Ascending aorta (tissue), 2 donors: Measurements from ENCODE around the gene KCNAB1. TPM values are rescaled to one million over a fixed set of nuclear protein-coding genes. Genes with fewer than 3 reads are reported as not detected.

Experiments used
- DNase-seq, 2 donors: peaks; one replicate each; pipeline ENCODE4 v3.0.0-alpha.2; 2019; ENCODE audit warnings: low spot score in 2 of 2
- H3K27ac ChIP-seq, 2 donors: fragments of 200-600 bp; sonication (generic); one replicate each; pipeline ENCODE4 v1.5.1; 2016 to 2017; ENCODE audit warnings: mild to moderate bottlenecking in 1 of 2
- H3K27me3 ChIP-seq: fragments of 200-600 bp; sonication (generic); one replicate; pipeline ENCODE4 v1.5.1; 2017
- H3K36me3 ChIP-seq, 2 donors: fragments of 200-600 bp; sonication (generic); one replicate each; pipeline ENCODE4 v1.5.1; 2016
- H3K4me1 ChIP-seq, 2 donors: fragments of 200-600 bp; sonication (generic); one replicate each; pipeline ENCODE4 v1.5.1; 2016 to 2017; ENCODE audit warnings: mild to moderate bottlenecking in 1 of 2
- H3K4me3 ChIP-seq, 2 donors: fragments of 200-600 bp; sonication (generic); one replicate each; pipeline ENCODE4 v1.5.1; 2016 to 2017; ENCODE audit warnings: mild to moderate bottlenecking in 1 of 2
- H3K9me3 ChIP-seq, 2 donors: fragments of 200-600 bp; sonication (generic); one replicate each; pipeline ENCODE4 v1.5.1; 2016
- CTCF ChIP-seq, 3 experiments: fragments of 200-600 bp in 2 of 3; fragments of 450-650 bp in 1 of 3; sonication (generic) in 2 of 3; IDR thresholded peaks; one replicate each; pipeline ENCODE4 v1.5.1; 2016 to 2019; ENCODE audit warnings: antibody characterized with exemption in 3 of 3, mild to moderate bottlenecking in 1 of 3, moderate library complexity in 1 of 3
- intact Hi-C: fragments of 100-400 bp; cut with DNase I; formaldehyde crosslinking; loops from one replicate; pipeline ENCODE4 v1.15.1; 2023
- total RNA-seq: library from RNA; depleted of rRNA; stranded (reverse); fragments of >200 nt; gene quantifications from one replicate; pipeline ENCODE4 v1.1.0, GENCODE V29; 2016

KCNAB1 gene
- total RNA-seq, 1 donor from 2014 or later: 15.1 TPM

GRCh38 chr3:156344215-156344614, 223.8 kb downstream of the KCNAB1 start:
- intact Hi-C loops: no loop called here
- no peak overlapping the region for H3K27ac ChIP-seq
- no peak for DNase-seq

DNA sequence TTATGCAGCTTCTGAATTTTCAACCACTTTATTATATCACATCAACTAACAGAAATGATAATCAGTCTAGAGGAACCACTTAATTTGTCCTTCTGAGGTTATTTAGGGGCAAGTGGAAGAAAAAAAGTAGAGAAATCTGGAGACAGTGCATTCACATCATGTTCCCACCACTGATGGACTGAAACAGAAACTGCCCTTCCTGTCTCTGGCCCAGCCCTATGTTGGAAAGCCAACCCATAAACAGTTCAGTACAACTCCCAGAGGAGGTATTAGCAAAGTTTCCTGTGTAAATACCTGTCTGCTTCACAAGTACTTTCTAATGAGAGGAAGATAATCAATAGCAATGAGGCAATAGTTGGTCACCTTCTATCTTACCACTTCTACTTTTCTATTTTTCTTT, 228.7 kb downstream of the KCNAB1 start:
- no peaks in the 10 kb centered on the region for H3K4me1 ChIP-seq
- no peaks in the 10 kb centered on the region for H3K9me3 ChIP-seq
- DNase-seq: no peak
- no peak overlapping the region for H3K27ac ChIP-seq
- H3K27me3 ChIP-seq: no peaks in the 10 kb centered on the region
- TF ChIP-seq CTCF (IDR thresholded peaks at IDR 0.05): no peak
- no peaks in the 10 kb centered on the region for H3K36me3 ChIP-seq
- intact Hi-C loops: no loop called here
- no peak overlapping the region for H3K4me3 ChIP-seq

More at GRCh38 chr3:156344215-156344614, 223.8 kb downstream of the KCNAB1 start:
- no peak for TF ChIP-seq CTCF (IDR thresholded peaks at IDR 0.05)
- H3K27me3 ChIP-seq: no peaks in the 10 kb centered on the region
- no peaks in the 10 kb centered on the region for H3K9me3 ChIP-seq
- H3K4me1 ChIP-seq: no peaks in the 10 kb centered on the region
- H3K4me3 ChIP-seq: no peak overlapping the region
- no peaks in the 10 kb centered on the region for H3K36me3 ChIP-seq

GRCh38 chr3:156349978-156350377, 229.6 kb downstream of the KCNAB1 start:
- Histone ChIP-seq H3K27ac (no peak overlapping the region), H3K9me3 (no peaks in the 10 kb centered on the region), H3K36me3 (no peaks in the 10 kb centered on the region), H3K27me3 (no peaks in the 10 kb centered on the region), H3K4me1 (no peaks in the 10 kb centered on the region), H3K4me3 (no peak overlapping the region)
- no peak for TF ChIP-seq CTCF (IDR thresholded peaks at IDR 0.05)
- DNase-seq: no peak
- intact Hi-C loops: no loop called here

- no peaks in the 10 kb centered on the region for H3K4me1 ChIP-seq
- no peaks in the 10 kb centered on the region for H3K27me3 ChIP-seq
- no peaks in the 10 kb centered on the region for H3K9me3 ChIP-seq
- H3K36me3 ChIP-seq: no peaks in the 10 kb centered on the region
- no peak overlapping the region for H3K4me3 ChIP-seq
- DNase-seq: no peak
- intact Hi-C loops: no loop called here
- H3K27ac ChIP-seq: no peak overlapping the region
- no peak for TF ChIP-seq CTCF (IDR thresholded peaks at IDR 0.05)
Observed at GRCh38 chr3:156350781-156351180, 230.4 kb downstream of the KCNAB1 start.

DNA sequence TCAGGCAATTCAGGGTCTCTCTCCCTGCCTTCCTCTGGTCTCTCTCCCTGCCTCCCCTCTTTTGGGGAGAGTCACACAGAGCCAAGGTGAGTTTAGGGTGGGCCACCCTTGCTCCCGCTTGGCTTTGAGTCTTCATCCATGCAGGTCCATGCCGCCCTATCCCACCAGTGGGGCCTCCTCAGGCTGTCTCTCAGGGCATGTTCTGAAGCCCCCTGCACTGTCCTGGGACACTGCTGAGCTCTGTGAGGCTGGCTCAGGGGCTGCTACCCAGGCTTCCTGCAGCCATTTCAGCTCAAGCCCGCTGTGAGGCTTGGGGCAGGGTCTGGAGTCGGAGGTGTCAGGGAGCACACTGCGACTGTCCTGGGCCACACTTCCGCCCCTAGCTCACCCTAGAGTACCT, 231.4 kb downstream of the KCNAB1 start:
- no peaks in the 10 kb centered on the region for H3K27me3 ChIP-seq
- intact Hi-C loops: no loop called here
- no peak for DNase-seq
- no peak for TF ChIP-seq CTCF (IDR thresholded peaks at IDR 0.05)
- H3K4me3 ChIP-seq: no peak overlapping the region
- no peaks in the 10 kb centered on the region for H3K9me3 ChIP-seq
- H3K27ac ChIP-seq: no peak overlapping the region
- H3K36me3 ChIP-seq: no peaks in the 10 kb centered on the region
- peaks cover 0 to 8% of the 10 kb centered on the region in 2 donors for H3K4me1 ChIP-seq

GRCh38 chr3:156352728-156353127, 232.3 kb downstream of the KCNAB1 start:
- TF ChIP-seq CTCF (IDR thresholded peaks at IDR 0.05): no peak
- Histone ChIP-seq H3K27ac (no peak overlapping the region), H3K9me3 (no peaks in the 10 kb centered on the region), H3K4me1 (peaks cover 0 to 9% of the 10 kb centered on the region in 2 donors), H3K36me3 (no peaks in the 10 kb centered on the region), H3K4me3 (no peak overlapping the region), H3K27me3 (no peaks in the 10 kb centered on the region)
- intact Hi-C loops: no loop called here
- DNase-seq: no peak
